ENCODE data around the gene CAPSL.
A peak's percentile ranks its signal among the peaks of the same experiment; 100 is the strongest.
"Not testable (repeated sequence)": the region's sequence is repeated elsewhere in the genome, so short reads cannot be mapped to it uniquely, and the experiment has no call there.

Gene CAPSL

GRCh38 chr5:35904443-35905132 lies 33.8 kb downstream of the CAPSL start:
- no peak for DNase-seq

DNA sequence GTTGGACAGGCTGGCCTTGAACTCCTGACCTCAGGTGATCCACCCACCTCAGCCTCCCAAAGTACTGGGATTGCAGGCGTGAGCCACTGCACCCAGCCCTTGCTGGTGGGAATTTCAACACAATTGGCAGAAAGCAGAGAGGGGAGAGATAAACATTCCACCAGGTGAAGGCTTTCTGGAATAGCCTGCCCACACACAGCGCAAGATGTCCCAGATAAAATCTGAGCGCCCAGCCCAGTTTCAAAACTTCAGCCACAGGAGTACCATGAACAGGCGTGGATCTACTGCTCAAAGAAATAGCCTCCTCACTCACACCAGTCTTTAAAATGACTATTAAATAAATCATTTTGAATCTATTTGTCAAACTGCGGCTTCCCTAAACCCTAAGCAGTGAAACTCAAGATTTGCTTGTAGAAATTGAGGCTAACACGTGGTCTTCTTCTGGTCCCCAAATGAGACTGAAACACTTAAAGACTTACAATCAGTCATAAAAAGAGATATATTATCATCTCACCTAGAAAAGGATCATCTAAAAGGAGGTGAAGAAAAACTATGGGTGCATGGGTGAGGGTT lies 34.7 kb downstream of the CAPSL start:
- no peak for DNase-seq

DNA sequence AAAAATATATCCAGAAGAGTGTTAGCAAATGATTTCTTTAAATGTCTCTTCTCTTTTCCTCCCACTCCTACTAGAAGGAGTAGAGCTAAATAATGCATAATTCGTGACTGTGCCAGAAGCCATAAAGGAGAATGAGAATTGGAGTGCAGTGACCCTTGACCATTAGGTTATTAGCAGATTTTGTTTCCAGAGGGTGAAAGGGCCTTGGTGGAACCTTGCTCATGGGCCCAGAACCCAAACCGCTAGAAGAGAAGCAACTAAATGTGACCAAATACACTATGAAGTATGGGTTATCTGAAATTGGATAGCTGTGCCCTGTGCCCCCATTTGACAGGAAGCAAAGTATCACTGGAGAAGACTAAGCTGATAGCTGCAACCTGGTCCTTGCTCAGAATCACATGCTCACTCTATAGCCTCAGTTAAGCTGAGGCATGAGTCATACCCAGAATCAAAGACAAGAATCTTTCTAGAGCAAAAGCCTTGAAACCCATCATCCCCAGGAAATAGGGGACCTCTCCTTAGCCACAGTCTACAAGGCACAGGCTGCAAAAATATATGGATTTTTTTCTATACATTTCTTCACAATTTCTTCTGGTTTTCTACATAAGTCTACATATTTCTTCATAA lies 36.3 kb downstream of the CAPSL start:
- no peak for DNase-seq

- DNase-seq: no peak
These were observed 37.3 kb downstream of the CAPSL start for GRCh38 chr5:35900972-35901695.

DNA sequence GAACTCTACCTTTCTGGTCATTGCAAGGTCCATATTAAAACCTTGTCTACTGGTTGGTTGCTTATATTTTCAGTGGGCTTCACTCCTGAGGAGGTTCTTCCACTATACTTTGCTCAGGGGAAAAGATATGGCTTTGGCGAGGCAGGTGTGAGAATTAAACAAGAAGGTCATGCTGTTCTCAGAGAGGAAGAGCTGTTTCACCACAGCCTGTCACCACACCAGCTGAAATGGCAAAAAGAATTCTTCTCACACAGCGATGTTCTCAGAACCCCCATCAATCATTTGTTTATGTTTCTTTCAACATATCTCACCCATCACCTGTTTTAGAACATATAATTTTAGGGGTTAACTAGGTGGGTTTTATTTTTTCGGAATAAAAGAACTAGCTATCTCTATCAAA lies 38.6 kb downstream of the CAPSL start:
- no peak for DNase-seq

DNA sequence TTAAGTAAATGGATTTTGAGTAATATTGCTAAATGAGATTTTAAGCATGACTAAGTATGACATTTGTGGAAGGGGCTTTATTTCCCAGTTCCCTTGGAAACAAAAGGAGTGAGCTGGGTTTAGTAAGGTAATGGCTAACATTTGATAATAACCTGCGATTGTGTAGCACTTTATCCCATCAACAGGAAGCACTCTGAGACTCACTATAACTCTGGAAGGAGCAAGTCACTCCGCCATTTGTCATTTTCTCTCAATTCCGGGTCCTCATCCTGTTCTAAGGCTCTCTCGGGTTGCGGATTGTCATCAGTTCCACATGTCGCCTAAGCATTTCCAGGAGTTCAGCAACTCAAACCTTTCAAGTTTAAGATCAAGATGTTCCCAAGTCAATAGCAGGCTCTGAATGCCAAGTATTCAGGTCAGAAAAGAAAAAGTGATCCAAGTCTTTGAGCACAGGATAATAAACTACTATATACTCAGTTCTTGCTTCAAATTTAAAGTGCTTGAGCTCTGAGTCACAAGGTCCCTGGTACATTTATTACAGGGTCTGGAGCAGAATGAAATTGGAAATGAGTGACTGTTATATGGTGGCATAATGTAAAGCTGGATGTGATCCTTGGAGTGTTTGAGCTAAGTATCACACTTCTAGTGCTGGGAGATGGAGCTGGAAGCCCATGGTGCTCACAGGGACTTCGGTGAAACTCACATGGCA lies 39.3 kb downstream of the CAPSL start:
- no peak for DNase-seq

DNA sequence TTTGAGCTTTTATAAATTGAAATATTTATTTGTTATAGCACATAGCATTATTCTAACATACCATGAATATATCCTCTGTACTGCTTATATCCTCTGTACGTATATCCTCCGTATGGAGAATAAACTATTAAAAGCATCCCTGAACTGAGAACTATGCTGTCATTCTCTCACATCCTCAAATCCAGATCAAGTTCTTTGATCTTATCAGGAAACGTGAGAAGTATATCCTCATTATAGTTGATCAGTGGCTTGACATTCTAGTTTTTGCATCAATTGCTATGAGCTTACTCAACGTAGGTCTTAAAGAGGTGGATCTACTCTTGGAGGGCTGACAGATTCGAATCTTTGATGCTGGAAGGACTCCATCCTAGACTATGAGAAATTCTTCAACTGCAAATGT lies 44.3 kb downstream of the CAPSL start:
- no peak for DNase-seq

GRCh38 chr5:35892799-35893198 lies 45.6 kb downstream of the CAPSL start:
- DNase-seq: not testable (repeated sequence)

DNA sequence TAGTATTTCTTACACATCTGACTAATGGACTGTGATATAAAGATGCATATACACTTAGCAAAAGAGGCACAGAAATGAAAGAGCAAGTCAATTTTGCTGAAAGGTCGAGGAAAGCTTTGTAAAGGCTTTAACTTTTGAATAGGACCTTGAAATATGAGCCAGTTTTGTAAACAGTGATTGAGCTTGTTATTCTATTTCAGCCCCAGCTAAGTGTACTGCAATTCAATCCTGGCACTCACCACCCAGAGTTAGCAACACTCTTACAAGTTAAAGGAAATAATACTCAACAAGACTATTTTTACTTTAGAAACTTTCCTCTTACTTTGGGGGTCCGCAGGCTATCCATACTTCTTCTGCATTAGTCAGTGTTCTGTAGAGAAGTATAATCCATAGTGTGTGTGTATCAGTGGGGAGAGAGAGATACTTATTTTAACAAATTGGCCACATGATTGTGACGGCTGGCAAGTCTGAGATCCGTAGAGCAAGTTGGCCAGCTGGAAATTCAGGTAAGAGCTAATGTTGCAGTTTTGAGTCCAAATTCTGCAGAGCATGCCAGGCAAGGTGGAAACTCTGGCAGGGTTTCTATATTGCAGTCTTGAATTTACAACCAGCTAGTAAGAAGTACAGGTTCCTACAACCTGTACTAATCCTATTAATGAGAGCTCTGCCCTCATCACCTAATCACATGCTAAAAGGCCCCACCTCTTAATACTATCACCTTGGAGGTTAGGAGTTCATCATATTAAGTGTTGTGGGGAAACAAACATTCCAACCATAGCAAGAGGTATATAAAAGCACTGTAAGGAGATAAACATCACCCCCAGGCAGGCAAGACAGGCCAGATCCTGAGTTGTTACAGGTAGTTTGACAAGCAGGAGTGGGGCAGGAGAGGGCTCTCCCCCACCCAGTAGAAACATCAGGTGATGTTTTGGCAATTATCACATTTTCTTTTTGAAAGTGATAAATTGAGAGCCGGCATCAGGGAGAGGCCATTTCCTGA lies 48.1 kb downstream of the CAPSL start:
- DNase-seq: peak; percentile 74

GRCh38 chr5:35887321-35888100 lies 50.9 kb downstream of the CAPSL start:
- DNase-seq: no peak

GRCh38 chr5:35886381-35886780 lies 52.0 kb downstream of the CAPSL start:
- DNase-seq: no peak

DNA sequence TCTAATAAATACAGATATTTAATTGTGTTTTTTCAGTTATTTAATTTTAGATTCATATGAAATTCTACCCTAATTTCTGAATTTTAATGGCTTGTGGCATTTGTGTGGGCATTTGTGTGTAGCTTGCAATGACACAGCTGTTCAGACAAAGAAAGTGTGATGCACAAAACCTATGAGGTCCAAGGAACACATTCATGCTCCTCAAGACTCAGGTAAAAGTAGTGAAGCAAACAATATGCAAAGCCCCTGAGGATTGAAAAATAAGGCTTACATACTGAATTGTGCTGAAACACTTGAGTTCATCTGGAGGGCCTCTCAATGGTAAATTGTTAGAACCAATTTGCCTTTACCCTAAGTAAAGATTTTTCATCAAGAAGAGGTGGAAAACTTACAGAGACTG lies 53.6 kb downstream of the CAPSL start:
- no peak for DNase-seq

DNA sequence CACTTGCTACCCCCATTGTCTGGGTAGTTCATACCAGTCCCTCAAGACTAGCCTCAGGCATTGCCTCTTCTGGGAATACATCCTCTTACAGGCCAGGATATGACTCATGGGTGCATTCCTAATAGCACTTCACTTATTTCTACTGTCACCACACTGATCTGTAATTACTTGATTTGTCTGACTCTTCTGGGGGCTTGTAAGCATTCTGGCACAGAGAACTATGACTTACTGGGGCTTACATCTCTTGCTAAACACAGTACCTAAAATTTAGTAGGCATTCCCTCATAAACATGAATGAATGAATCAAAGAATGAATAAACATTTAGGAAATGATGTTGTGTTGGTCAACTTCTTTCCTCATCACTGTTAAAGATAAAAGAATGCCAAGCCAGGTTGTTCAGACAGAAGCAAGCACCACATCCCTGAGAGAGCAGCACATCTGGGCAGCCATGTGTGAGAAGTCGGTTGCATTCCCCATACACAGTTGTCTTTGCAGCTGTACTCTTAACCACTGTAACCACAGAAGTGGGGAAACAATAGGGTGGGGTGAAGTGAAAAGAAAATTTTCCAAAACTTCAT lies 54.1 kb downstream of the CAPSL start:
- peak; percentile 92 for DNase-seq

GRCh38 chr5:35881758-35882157 lies 56.7 kb downstream of the CAPSL start:
- DNase-seq: no peak

- no peak for DNase-seq
These were observed 58.3 kb downstream of the CAPSL start for GRCh38 chr5:35880156-35880555.

- DNase-seq: no peak
These were observed 58.8 kb downstream of the CAPSL start for GRCh38 chr5:35879649-35880048.

DNA sequence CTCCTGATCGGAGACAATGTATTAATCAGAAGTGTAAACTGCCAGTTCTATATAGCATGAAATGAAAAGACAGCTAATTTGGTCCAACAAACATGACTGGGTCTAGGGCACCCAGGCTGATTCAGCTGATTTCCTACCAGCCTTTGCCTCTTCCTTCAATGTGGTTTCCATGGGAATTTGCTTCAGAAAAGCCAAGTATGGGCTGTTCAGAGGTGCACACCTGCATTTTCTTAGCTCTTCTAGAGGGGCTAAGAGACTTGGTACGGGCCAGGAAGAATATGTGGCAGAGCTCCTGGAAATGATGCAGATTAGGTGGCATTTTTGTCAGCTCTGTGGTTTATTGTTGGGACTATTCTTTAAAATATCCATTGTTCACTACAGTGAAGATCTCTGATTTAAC lies 59.3 kb downstream of the CAPSL start:
- DNase-seq: no peak

GRCh38 chr5:35878079-35878478 lies 60.3 kb downstream of the CAPSL start:
- no peak for DNase-seq

DNA sequence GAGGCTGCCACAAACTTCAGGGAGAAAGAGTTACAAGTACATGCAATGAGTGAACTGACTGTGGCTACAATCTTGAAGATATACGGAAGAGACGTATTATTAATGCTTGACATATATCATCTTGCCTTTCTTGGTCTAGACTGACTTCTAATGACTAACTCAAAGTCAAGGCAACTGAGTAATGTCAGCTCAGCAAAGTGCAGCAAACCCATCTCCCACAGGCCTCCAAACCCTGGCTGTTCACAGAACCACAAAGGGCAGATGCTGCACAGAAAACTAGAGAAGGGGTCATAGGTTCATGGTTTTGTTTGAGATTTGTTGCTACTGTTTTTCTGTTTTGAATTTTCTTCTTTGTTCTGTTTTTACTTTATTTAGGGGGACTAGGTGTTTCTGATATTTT lies 60.8 kb downstream of the CAPSL start:
- no peak for DNase-seq

DNA sequence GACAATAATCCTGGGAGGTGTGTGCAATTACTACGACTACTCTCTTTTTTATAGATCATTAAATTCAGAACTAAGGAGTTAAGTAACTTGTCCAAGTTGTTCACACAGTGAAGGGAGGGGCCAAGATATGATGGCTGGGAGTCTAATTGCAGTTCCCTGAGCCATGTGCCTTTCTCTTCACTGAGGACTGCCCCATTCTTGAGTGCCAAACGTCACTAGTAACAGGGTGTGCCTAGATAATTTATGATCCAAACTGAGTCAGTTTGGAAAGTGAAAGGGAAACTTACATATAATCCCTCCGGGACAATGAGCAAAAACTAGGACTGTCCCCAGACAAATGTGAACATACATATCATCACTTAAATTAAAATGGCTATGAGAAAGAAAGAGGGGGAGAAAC lies 61.5 kb downstream of the CAPSL start:
- DNase-seq: no peak

DNA sequence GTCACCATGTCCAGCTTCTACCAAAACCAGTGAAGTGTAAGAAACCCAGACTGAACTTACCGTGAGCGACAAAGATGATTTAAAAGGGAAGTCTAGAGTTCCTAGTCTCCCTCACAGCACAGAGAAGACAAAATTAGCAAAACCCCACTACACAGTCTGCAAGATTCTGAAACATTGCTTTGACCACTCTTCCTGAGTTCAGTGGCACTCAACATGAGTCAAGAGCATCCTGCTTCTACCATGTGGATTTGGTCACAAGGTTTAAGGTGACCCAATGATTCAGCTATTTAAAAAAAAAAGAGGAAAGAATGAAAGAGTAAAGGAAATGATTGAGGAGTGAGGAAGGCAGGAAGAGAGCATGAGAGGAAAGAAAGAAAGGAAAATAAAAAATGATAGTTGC lies 62.0 kb downstream of the CAPSL start:
- DNase-seq: no peak

All from islet precursor cell (in vitro differentiated cells).